ENCODE measurements around the gene MLH3. TPM values are rescaled to one million over a fixed set of nuclear protein-coding genes. Genes with fewer than 3 reads are reported as not detected.

MLH3 gene
- total RNA-seq, 1 donor from 2014 or later, result 41.5 TPM

DNA sequence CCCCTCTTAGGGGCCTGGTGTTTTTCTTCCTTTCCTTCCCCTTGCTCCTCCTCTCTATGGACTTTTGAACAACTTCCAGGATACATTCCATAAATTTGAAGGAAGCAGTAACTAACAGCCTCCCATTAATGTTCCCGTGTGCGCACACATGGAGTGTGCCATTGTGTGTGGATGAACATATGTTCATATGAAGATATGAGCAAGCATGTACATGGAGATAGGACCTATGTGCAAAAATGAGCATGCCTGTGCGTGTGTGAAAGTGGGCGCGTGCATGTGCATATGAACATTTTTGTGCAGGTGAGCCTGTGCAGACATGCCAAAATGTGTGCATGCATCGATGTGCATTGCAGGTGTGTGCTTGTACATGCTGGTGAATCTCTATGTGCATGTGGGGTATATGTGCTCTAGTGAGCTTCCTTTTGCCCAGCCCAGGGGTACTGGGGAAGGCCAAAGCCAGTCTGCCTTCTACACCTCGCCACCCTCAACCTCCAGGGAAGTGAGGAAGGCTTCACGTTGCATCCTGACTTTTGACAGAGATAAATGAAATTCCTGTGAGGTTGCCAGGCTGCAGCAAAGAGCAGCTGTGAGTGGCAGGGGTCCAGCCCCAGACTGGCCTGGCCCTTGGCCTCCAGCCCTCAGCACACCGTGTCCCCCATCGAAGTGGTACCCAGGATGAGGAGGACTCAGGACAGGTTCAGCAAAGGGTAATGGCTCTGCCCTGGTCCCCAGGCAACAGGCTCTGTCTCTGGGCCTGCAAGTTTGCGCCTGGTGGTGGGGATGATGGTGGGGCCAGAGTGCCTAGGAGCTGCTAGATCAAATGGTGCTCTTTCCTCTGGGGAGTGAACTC, 74.8 kb downstream of the MLH3 start:
- no peaks in the 10 kb centered on the region for H3K79me2 ChIP-seq (ENCODE audit: low read depth)
- no peak overlapping the region for H3K9ac ChIP-seq
- no peak overlapping the region for H3K4me3 Mint-ChIP-seq
- no peaks in the 10 kb centered on the region for H3K9me3 ChIP-seq (ENCODE audit: low read depth)
- H3K36me3 ChIP-seq, result no peaks in the 10 kb centered on the region
- H3K4me3 ChIP-seq, result no peak overlapping the region
- peaks cover 23% of the 10 kb centered on the region for H3F3A ChIP-seq (ENCODE audit: low read depth)
- peaks cover 72% of the 10 kb centered on the region for H3K4me1 Mint-ChIP-seq
- H3K4me1 ChIP-seq, result peaks cover 45% of the 10 kb centered on the region
- no peak overlapping the region for H2AFZ ChIP-seq (replicated peaks)
- H3K4me2 ChIP-seq, result no peak overlapping the region
- H3K27ac ChIP-seq, result no peak overlapping the region
- peaks cover 18% of the 10 kb centered on the region for H3K27me3 Mint-ChIP-seq (ENCODE audit: insufficient read depth, low read depth)
- peaks cover 11% of the 10 kb centered on the region for H4K20me1 ChIP-seq (ENCODE audit: low read depth)
- no peaks in the 10 kb centered on the region for H3K9me3 Mint-ChIP-seq
- peak overlapping the region; percentile 19 for H3K27ac Mint-ChIP-seq
- no peak for TF ChIP-seq EZH2 (IDR thresholded peaks at IDR 0.05)
- TF ChIP-seq EZH2phosphoT487 (IDR thresholded peaks at IDR 0.05), result no peak
- TF ChIP-seq, protein P1, sequence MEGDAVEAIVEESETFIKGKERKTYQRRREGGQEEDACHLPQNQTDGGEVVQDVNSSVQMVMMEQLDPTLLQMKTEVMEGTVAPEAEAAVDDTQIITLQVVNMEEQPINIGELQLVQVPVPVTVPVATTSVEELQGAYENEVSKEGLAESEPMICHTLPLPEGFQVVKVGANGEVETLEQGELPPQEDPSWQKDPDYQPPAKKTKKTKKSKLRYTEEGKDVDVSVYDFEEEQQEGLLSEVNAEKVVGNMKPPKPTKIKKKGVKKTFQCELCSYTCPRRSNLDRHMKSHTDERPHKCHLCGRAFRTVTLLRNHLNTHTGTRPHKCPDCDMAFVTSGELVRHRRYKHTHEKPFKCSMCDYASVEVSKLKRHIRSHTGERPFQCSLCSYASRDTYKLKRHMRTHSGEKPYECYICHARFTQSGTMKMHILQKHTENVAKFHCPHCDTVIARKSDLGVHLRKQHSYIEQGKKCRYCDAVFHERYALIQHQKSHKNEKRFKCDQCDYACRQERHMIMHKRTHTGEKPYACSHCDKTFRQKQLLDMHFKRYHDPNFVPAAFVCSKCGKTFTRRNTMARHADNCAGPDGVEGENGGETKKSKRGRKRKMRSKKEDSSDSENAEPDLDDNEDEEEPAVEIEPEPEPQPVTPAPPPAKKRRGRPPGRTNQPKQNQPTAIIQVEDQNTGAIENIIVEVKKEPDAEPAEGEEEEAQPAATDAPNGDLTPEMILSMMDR (IDR thresholded peaks at IDR 0.05), result no peak
- H3K36me3 Mint-ChIP-seq, result no peaks in the 10 kb centered on the region
- no peak for DNase-seq (ENCODE audit: low spot score)
- peaks cover 9% of the 10 kb centered on the region for H3K27me3 ChIP-seq

DNA sequence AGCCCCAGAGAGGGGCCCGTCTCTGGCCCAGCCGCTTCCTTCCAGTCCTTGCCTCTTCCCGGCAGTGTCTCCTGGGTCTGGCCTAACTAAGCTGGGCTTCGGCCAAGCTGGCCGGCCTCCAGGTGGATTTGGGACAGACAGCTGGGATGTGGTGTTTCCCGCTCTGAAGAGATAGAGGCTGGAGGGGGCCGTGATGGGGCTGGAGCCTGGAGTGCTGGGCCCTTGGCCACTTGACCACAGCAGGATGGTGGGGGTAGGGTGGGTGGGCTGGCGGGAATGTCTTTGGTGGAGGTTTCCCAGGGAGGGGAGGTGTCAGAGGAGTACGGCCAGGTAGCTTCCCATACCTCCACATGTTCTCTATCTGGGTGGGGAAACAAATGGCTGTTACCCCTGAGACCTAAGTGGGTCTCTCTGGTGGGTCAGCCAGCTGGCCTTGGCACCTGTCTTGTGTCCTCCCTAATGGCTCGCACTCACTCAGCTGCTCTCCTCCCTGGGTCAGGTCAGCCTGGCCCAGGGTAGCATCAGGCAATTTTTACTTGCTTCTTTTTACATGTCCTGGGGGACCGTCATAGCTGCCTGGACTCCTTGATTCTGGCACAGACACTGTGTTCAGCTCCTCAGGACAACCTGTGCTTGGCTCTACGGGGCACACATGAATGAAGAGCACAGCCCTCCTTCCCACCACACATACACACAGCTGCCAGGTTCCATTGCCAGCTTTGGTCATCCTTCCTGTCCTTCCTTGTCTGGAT, 76.0 kb downstream of the MLH3 start:
- peak overlapping the region; percentile 76 for H3K27ac Mint-ChIP-seq
- H3K27me3 Mint-ChIP-seq (ENCODE audit: insufficient read depth, low read depth), result peaks cover 18% of the 10 kb centered on the region
- TF ChIP-seq EZH2phosphoT487 (IDR thresholded peaks at IDR 0.05) (no peak), EZH2 (IDR thresholded peaks at IDR 0.05) (no peak)
- TF ChIP-seq, protein P1 (IDR thresholded peaks at IDR 0.05), result no peak
- no peak overlapping the region for H3K27ac ChIP-seq
- no peak for DNase-seq (ENCODE audit: low spot score)
- H3K27me3 ChIP-seq, result peaks cover 6% of the 10 kb centered on the region
- H3K9me3 ChIP-seq (ENCODE audit: low read depth), result no peaks in the 10 kb centered on the region
- no peaks in the 10 kb centered on the region for H3K36me3 ChIP-seq
- no peak overlapping the region for H3K4me3 Mint-ChIP-seq
- H2AFZ ChIP-seq (replicated peaks), result no peak overlapping the region
- H3K36me3 Mint-ChIP-seq, result no peaks in the 10 kb centered on the region
- H3K4me2 ChIP-seq, result no peak overlapping the region
- no peaks in the 10 kb centered on the region for H3K79me2 ChIP-seq (ENCODE audit: low read depth)
- H3K4me3 ChIP-seq, result no peak overlapping the region
- peaks cover 12% of the 10 kb centered on the region for H3F3A ChIP-seq (ENCODE audit: low read depth)
- peaks cover 62% of the 10 kb centered on the region for H3K4me1 Mint-ChIP-seq
- H3K9me3 Mint-ChIP-seq, result no peaks in the 10 kb centered on the region
- H3K4me1 ChIP-seq, result peaks cover 35% of the 10 kb centered on the region
- H3K9ac ChIP-seq, result no peak overlapping the region
- peaks cover 5% of the 10 kb centered on the region for H4K20me1 ChIP-seq (ENCODE audit: low read depth)

DNA sequence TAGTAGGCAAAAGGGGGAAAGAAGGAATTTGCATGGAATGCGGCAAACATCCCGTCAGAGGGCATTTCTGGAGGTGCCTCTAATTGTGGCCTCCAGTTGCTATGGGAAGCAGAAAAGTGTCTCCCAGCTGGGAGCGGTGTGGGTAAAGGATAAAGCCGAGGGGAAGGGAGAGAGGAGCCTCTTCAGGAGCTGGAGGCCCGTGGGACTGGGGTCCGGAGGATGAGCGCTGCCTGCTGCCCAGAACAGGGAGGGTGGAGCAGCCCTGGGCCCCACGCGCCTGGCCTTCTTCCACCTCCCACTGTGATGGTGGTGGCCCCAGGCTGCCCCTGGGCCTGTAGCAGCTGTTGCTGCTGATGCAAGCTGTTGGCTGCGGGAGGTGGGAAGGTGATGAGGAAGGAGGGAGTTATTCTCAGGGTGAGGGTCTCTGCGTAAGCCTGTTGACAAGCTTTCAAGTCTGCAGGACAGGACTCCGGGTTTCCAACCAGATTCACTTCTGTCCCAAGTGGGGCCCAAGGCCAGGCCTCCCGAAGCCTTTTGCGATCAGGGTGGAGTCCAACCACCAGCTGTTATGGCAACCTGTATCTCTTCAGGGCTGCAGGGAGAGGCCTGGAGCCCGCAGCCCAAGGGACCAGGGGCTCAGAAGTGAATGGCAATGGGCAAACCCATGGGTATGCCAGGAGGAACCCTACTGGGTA, 76.8 kb downstream of the MLH3 start:
- Histone ChIP-seq H3K9ac (no peak overlapping the region), H3K27me3 (peaks cover 6% of the 10 kb centered on the region), H3K4me1 (peaks cover 28% of the 10 kb centered on the region), H3K27ac (no peak overlapping the region), H3K4me2 (no peak overlapping the region), H3F3A (ENCODE audit: low read depth) (peaks cover 5% of the 10 kb centered on the region), H3K36me3 (no peaks in the 10 kb centered on the region), H3K9me3 (ENCODE audit: low read depth) (no peaks in the 10 kb centered on the region), H4K20me1 (ENCODE audit: low read depth) (no peaks in the 10 kb centered on the region), H2AFZ (replicated peaks) (no peak overlapping the region), H3K79me2 (ENCODE audit: low read depth) (no peaks in the 10 kb centered on the region), H3K4me3 (no peak overlapping the region)
- Mint-ChIP-seq H3K9me3 (no peaks in the 10 kb centered on the region), H3K4me3 (peak overlapping the region; percentile 32), H3K36me3 (no peaks in the 10 kb centered on the region), H3K27me3 (ENCODE audit: insufficient read depth, low read depth) (peaks cover 18% of the 10 kb centered on the region), H3K4me1 (peaks cover 55% of the 10 kb centered on the region), H3K27ac (peak overlapping the region; percentile 48)
- DNase-seq (ENCODE audit: low spot score), result peak; percentile 58
- TF ChIP-seq EZH2 (IDR thresholded peaks at IDR 0.05), result no peak

Measured in neural progenitor cell (in vitro differentiated cells).